ENCODE data around the gene USP36.

DNA sequence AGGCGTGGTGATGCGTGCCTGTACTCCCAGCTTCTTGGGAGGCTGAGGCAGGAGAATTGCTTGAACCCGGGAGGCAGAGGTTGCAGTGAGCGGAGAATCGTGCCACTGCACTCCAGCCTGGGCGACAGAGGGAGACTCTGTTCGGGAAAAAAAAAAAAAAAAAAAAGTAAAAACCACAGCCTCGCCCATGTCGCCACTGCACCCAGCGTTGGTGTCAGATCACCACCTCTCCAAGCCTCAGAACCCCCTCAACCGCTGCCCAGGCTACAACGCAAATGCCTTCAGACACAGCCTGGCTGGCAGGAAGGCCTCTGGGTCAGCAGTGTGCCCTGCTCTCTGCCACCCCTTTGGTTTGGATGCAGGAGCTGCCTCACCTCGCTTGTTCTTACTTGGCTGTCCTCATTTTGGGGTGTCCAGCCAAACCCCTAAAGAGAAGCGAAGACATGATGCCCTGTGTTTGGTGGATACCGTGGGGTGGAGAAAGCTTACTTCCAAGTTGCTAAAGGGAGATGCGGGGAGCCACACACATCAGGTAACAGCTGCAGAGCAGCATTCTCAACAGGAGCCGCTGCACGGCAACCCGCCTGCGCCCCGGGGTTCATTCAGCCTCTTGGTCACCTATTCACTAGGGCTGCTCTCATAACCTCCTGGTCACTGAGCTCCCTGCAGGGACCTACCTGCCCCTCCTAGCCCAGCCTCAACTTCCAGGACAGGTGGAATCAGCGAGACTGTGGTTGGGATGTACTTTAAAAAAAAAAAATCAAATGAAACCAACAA lies 45.6 kb downstream of the USP36 start:
- TF ChIP-seq, protein P1, sequence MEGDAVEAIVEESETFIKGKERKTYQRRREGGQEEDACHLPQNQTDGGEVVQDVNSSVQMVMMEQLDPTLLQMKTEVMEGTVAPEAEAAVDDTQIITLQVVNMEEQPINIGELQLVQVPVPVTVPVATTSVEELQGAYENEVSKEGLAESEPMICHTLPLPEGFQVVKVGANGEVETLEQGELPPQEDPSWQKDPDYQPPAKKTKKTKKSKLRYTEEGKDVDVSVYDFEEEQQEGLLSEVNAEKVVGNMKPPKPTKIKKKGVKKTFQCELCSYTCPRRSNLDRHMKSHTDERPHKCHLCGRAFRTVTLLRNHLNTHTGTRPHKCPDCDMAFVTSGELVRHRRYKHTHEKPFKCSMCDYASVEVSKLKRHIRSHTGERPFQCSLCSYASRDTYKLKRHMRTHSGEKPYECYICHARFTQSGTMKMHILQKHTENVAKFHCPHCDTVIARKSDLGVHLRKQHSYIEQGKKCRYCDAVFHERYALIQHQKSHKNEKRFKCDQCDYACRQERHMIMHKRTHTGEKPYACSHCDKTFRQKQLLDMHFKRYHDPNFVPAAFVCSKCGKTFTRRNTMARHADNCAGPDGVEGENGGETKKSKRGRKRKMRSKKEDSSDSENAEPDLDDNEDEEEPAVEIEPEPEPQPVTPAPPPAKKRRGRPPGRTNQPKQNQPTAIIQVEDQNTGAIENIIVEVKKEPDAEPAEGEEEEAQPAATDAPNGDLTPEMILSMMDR (IDR thresholded peaks at IDR 0.05), result no peak
- no peak for TF ChIP-seq POLR2A (IDR thresholded peaks at IDR 0.05)

Measured in lower leg skin (tissue), 3 donors.